DOHH2 (cell line): ENCODE results near the gene SESN2.

ENCODE experiments used
- CTCF ChIP-seq: fragments of 200-600 bp; sonication (generic); IDR thresholded peaks from one replicate; pipeline ENCODE4 v1.5.1; 2014; ENCODE audit warnings: antibody characterized with exemption, mild to moderate bottlenecking, low read depth, low read length; ENCODE audit not compliant: poor library complexity, severe bottlenecking
- EZH2phosphoT487 ChIP-seq: fragments of 200-600 bp; sonication (generic); IDR thresholded peaks from 2 replicates; pipeline ENCODE4 v1.6.1; 2017; ENCODE audit warnings: borderline replicate concordance, mild to moderate bottlenecking, antibody characterized with exemption, low read length, moderate library complexity, mixed read lengths

- TF ChIP-seq CTCF: no peak
- no peak for TF ChIP-seq EZH2phosphoT487
These were observed 1.5 kb downstream of the SESN2 start for GRCh38 chr1:28260803-28261174.
